HG02970 (cell line): ENCODE results near the gene AP1S3.

ENCODE experiments used
- ATAC-seq: cut with Tn5 transposase; IDR thresholded peaks from one replicate; pipeline ENCODE4 v1.9.1; 2021; ENCODE audit warnings: mild to moderate bottlenecking, moderate library complexity, moderate number of reproducible peaks; ENCODE audit not compliant: unreplicated experiment, low FRiP score

Gene AP1S3

DNA sequence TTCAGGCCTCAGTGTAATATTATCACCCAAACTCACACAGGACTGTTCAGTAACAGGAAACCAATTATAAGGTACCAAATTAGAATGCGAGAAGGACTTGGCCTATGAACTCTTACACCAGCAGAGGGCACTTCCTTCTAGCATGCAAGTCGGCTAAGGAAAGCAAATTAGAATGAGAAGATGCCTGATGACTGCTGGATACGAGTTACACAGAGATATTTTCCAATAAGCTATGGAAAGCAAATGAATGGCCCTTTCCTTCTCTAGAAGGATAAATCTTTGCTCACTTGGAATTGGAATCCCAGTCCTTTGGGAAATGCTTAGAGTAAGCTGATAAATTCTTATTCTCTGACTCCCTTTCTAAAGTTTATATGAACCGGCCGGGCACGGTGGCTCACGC is 109.8 kb downstream of the AP1S3 start:
- no peak for ATAC-seq

GRCh38 chr2:223725986-223726970 is 111.1 kb downstream of the AP1S3 start:
- no peak for ATAC-seq

DNA sequence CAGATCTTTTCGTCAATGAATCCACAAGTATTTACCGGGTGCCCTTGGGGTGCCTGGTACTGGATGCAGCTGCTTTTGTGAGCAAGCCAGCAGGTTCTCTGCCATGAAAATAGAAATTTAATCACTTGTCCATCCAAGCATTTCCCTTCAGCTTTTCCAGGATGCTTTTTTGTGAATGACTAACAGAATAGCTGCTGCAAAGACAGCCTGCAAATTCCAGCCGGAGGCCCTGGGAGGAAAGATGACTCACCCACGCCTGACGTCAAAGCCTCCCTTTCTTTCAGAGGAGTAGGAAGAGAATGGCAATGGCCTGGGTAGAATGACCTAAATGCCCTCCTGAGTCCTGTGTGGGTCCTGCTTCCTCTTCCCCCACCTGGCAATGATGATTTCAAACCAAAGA is 111.9 kb downstream of the AP1S3 start:
- no peak for ATAC-seq

GRCh38 chr2:223724861-223725260 is 112.5 kb downstream of the AP1S3 start:
- ATAC-seq: no peak

GRCh38 chr2:223723954-223724411 is 113.4 kb downstream of the AP1S3 start:
- ATAC-seq: no peak

DNA sequence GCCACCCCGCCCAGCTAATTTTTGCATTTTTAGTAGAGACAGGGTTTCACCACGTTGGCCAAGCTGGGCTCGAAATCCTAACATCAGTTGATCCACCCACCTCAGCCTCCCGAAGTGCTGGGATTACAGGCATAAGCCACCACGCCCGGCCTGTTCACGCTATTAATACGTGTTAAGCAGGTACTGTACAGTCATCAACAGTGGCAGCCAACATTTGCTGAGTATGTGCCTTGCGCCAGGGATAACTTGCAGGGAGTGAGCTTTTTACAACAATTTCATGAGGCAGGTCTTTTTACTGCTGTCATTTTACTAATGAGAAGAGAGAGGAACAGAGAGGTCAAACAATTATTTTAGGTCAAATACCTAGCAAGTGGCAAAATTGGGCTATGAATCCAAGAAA is 115.2 kb downstream of the AP1S3 start:
- no peak for ATAC-seq

DNA sequence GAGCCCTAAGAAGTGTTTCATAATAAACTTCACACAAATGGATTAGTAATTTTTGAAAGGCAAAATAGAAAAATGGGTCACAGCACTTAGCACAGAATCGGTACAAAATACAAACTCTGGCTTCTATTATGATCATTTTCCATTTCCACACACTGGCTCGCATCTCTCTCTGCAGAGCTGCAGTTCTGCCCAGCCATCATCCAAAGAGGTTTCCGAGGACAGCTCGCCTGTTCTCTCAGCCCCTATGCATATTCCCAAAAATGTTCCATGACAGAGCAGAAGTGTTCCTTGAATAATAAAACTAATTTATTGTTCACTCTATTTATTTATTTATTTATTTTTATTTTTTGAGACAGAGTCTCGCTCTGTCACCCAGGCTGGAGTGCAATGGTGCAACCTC is 115.6 kb downstream of the AP1S3 start:
- no peak for ATAC-seq

DNA sequence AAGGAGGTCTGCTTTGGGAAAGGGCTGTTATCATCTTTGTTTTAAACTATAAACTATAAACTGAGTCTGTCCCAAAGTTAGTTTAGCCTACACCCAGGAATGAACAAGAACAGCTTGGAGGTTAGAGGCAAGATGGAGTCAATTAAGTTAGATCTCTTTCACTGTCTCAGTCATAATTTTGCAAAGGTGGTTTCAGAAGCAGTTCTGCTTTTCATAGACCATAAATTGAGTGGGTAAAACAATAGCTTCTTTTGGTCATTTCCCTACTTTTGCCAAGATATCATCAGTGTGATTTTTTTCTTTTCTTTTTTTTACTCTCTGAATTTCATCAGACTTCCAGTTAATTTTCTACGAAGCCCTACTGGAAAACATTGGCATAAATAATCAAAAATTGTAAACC is 117.0 kb downstream of the AP1S3 start:
- ATAC-seq: no peak

- ATAC-seq: no peak
Measured at GRCh38 chr2:223712642-223713041, 124.7 kb downstream of the AP1S3 start.

GRCh38 chr2:223711596-223712326 is 125.6 kb downstream of the AP1S3 start:
- ATAC-seq: no peak
